Stimulated activated CD8-positive, alpha-beta memory T cell treated with anti-CD3 and anti-CD28 coated beads, Interleukin-2, amount 100 ng/mL, for 1 hour (primary cell): Measurements from ENCODE around the gene TMEM95.

Source experiments
- DNase-seq, 2 donors: peaks; one replicate each; pipeline ENCODE4 v3.0.0-alpha.2; 2020; ENCODE audit warnings: low read depth in 2 of 2

Gene TMEM95

GRCh38 chr17:7355053-7355452, at the start of gene TMEM95:
Gene TMEM95, plus strand, starts transcription at chr17:7355156. Its CDS starts 49 bp downstream, at chr17:7355205.
- DNase-seq, result no peak

GRCh38 chr17:7306911-7307685, 47.9 kb upstream of the TMEM95 start, which contains the start of gene EIF5A:
Gene EIF5A, plus strand, starts transcription at chr17:7307628. Its CDS starts 2,008 bp downstream, at chr17:7309636.
- peak; percentile 100 for DNase-seq

GRCh38 chr17:7307686-7308624, 47.0 kb upstream of the TMEM95 start:
- DNase-seq, result peak in 1 of 2 donors; percentile 17

GRCh38 chr17:7308625-7309433, 46.1 kb upstream of the TMEM95 start:
- peak; percentile 66 to 67 for DNase-seq

GRCh38 chr17:7309628-7310027, 45.3 kb upstream of the TMEM95 start:
- no peak for DNase-seq

- DNase-seq, result no peak
Measured at GRCh38 chr17:7311110-7311705, 43.7 kb upstream of the TMEM95 start.

GRCh38 chr17:7312432-7313087, 42.4 kb upstream of the TMEM95 start:
- DNase-seq, result no peak

- DNase-seq, result no peak
Measured at GRCh38 chr17:7313088-7313889, 41.7 kb upstream of the TMEM95 start.

GRCh38 chr17:7313890-7314718, 40.9 kb upstream of the TMEM95 start:
- no peak for DNase-seq

- peak; percentile 84 to 88 for DNase-seq
Measured at GRCh38 chr17:7314719-7315569, 40.0 kb upstream of the TMEM95 start, which contains the start of gene GPS2. Gene GPS2, minus strand, starts transcription at chr17:7315360. Its CDS starts 308 bp downstream, at chr17:7315052.

- no peak for DNase-seq
Measured at GRCh38 chr17:7315570-7316235, 39.3 kb upstream of the TMEM95 start.

GRCh38 chr17:7317161-7317803, 37.7 kb upstream of the TMEM95 start:
- no peak for DNase-seq

GRCh38 chr17:7318121-7318860, 36.7 kb upstream of the TMEM95 start:
- DNase-seq, result no peak

GRCh38 chr17:7321466-7321865, 33.5 kb upstream of the TMEM95 start:
- DNase-seq, result no peak

- no peak for DNase-seq
Measured at GRCh38 chr17:7322520-7323194, 32.3 kb upstream of the TMEM95 start.
